ENCODE measurements around the gene SH3RF1. TPM values are rescaled to one million over a fixed set of nuclear protein-coding genes. Genes with fewer than 3 reads are reported as not detected.
A peak's percentile ranks its signal among the peaks of the same experiment; 100 is the strongest.

The SH3RF1 gene
- total RNA-seq, 1 donor from 2014 or later = 17.1 TPM

GRCh38 chr4:169209388-169209883, 61.3 kb downstream of the SH3RF1 start:
- H3K27ac ChIP-seq = peak overlapping the region; percentile 95
- Mint-ChIP-seq H3K4me1 (peaks cover 33% of the 10 kb centered on the region), H3K9me3 (peaks cover 29% of the 10 kb centered on the region), H3K27ac (peak overlapping the region; percentile 90), H3K36me3 (peaks cover 27% of the 10 kb centered on the region), H3K4me3 (no peak overlapping the region), H3K27me3 (ENCODE audit: insufficient read depth, low read depth) (no peaks in the 10 kb centered on the region)
- H3K9ac ChIP-seq = no peak overlapping the region
- peaks cover 69% of the 10 kb centered on the region for H3K79me2 ChIP-seq (ENCODE audit: low read depth)
- peaks cover 37% of the 10 kb centered on the region for H3K4me1 ChIP-seq
- H3K4me3 ChIP-seq = no peak overlapping the region
- TF ChIP-seq EZH2 (IDR thresholded peaks at IDR 0.05) (no peak), CTCF (IDR thresholded peaks at IDR 0.05) (no peak), EZH2phosphoT487 (IDR thresholded peaks at IDR 0.05) (no peak)
- DNase-seq (ENCODE audit: low spot score) = no peak
- H4K20me1 ChIP-seq (ENCODE audit: low read depth) = no peaks in the 10 kb centered on the region
- no peaks in the 10 kb centered on the region for H3K9me3 ChIP-seq (ENCODE audit: low read depth)
- H2AFZ ChIP-seq (replicated peaks) = no peak overlapping the region
- no peaks in the 10 kb centered on the region for H3K27me3 ChIP-seq
- H3K36me3 ChIP-seq = no peaks in the 10 kb centered on the region
- H3K4me2 ChIP-seq = no peak overlapping the region
- H3F3A ChIP-seq (ENCODE audit: low read depth) = peaks cover 33% of the 10 kb centered on the region

GRCh38 chr4:169208516-169208915, 62.2 kb downstream of the SH3RF1 start:
- Histone ChIP-seq H3K4me2 (peak overlapping the region; percentile 68), H3K4me1 (peaks cover 37% of the 10 kb centered on the region), H3K4me3 (no peak overlapping the region), H3K27ac (peak overlapping the region; percentile 95), H3K79me2 (ENCODE audit: low read depth) (peaks cover 74% of the 10 kb centered on the region), H3K36me3 (no peaks in the 10 kb centered on the region), H4K20me1 (ENCODE audit: low read depth) (no peaks in the 10 kb centered on the region), H3F3A (ENCODE audit: low read depth) (peaks cover 33% of the 10 kb centered on the region), H2AFZ (replicated peaks) (no peak overlapping the region), H3K9ac (no peak overlapping the region), H3K27me3 (no peaks in the 10 kb centered on the region), H3K9me3 (ENCODE audit: low read depth) (no peaks in the 10 kb centered on the region)
- peak overlapping the region; percentile 19 for H3K4me3 Mint-ChIP-seq
- H3K27ac Mint-ChIP-seq = peak overlapping the region; percentile 96
- peak; percentile 27 for DNase-seq (ENCODE audit: low spot score)
- peaks cover 20% of the 10 kb centered on the region for H3K36me3 Mint-ChIP-seq
- H3K27me3 Mint-ChIP-seq (ENCODE audit: insufficient read depth, low read depth) = no peaks in the 10 kb centered on the region
- TF ChIP-seq EZH2phosphoT487 (IDR thresholded peaks at IDR 0.05) (no peak), CTCF (IDR thresholded peaks at IDR 0.05) (no peak), EZH2 (IDR thresholded peaks at IDR 0.05) (no peak)
- peaks cover 20% of the 10 kb centered on the region for H3K9me3 Mint-ChIP-seq
- peaks cover 35% of the 10 kb centered on the region for H3K4me1 Mint-ChIP-seq

- peaks cover 33% of the 10 kb centered on the region for H3F3A ChIP-seq (ENCODE audit: low read depth)
- H3K79me2 ChIP-seq (ENCODE audit: low read depth) = peaks cover 74% of the 10 kb centered on the region
- H3K9ac ChIP-seq = no peak overlapping the region
- Mint-ChIP-seq H3K36me3 (peaks cover 15% of the 10 kb centered on the region), H3K9me3 (peaks cover 15% of the 10 kb centered on the region), H3K4me3 (peak overlapping the region; percentile 2), H3K4me1 (peaks cover 35% of the 10 kb centered on the region), H3K27me3 (ENCODE audit: insufficient read depth, low read depth) (no peaks in the 10 kb centered on the region), H3K27ac (peak overlapping the region; percentile 61)
- no peak for TF ChIP-seq CTCF (IDR thresholded peaks at IDR 0.05)
- no peak for TF ChIP-seq EZH2 (IDR thresholded peaks at IDR 0.05)
- TF ChIP-seq EZH2phosphoT487 (IDR thresholded peaks at IDR 0.05) = no peak
- H3K4me2 ChIP-seq = peak overlapping the region; percentile 68
- H2AFZ ChIP-seq (replicated peaks) = no peak overlapping the region
- H3K27me3 ChIP-seq = no peaks in the 10 kb centered on the region
- H3K4me3 ChIP-seq = peak overlapping the region; percentile 32
- no peaks in the 10 kb centered on the region for H3K9me3 ChIP-seq (ENCODE audit: low read depth)
- no peaks in the 10 kb centered on the region for H3K36me3 ChIP-seq
- H4K20me1 ChIP-seq (ENCODE audit: low read depth) = no peaks in the 10 kb centered on the region
- H3K4me1 ChIP-seq = peaks cover 37% of the 10 kb centered on the region
- H3K27ac ChIP-seq = peak overlapping the region; percentile 95
- peak; percentile 81 for DNase-seq (ENCODE audit: low spot score)
Observed at GRCh38 chr4:169208090-169208455, 62.7 kb downstream of the SH3RF1 start.

Data from neural progenitor cell (in vitro differentiated cells).